Loucy (cell line): Measurements from ENCODE around the gene KIAA0232.

Experiments used
- CTCF ChIP-seq: fragments of 200-600 bp; sonication (generic); conservative IDR thresholded peaks from 2 replicates; pipeline ENCODE4 v1.5.1; 2014; ENCODE audit warnings: mild to moderate bottlenecking, antibody characterized with exemption, low read length
- EZH2phosphoT487 ChIP-seq: fragments of 200-600 bp; IDR thresholded peaks from 2 replicates; pipeline ENCODE4 v1.6.1; 2018; ENCODE audit warnings: antibody characterized with exemption, mild to moderate bottlenecking, moderate library complexity, borderline replicate concordance

GRCh38 chr4:6781561-6781960 lies 966 bp upstream of the KIAA0232 start:
- no peak for TF ChIP-seq CTCF
- TF ChIP-seq EZH2phosphoT487: no peak
